Mesenchymal stem cell (in vitro differentiated cells and primary cell): ENCODE data around the gene MYBPC2.

ENCODE experiments used
- DNase-seq: peaks from one replicate; pipeline ENCODE4 v3.0.0-alpha.2; 2013
- H2AFZ ChIP-seq: one replicate; pipeline ENCODE4 v1.6.1; 2013; ENCODE audit warnings: low read depth, mild to moderate bottlenecking, control low read depth, inconsistent platforms, low read length, moderate library complexity
- H2AK5ac ChIP-seq: 2 replicates; pipeline ENCODE4 v1.6.1; 2013; ENCODE audit warnings: low read length, moderate library complexity, mild to moderate bottlenecking, inconsistent platforms; ENCODE audit not compliant: severe bottlenecking
- H2BK120ac ChIP-seq: one replicate; pipeline ENCODE4 v1.6.1; 2013; ENCODE audit warnings: low read depth, mild to moderate bottlenecking, inconsistent platforms, low read length, moderate library complexity
- H2BK12ac ChIP-seq, 2 experiments: one replicate each; pipeline ENCODE4 v1.6.1; 2013; ENCODE audit warnings: inconsistent platforms in 2 of 2, low read length in 2 of 2, mild to moderate bottlenecking in 2 of 2, moderate library complexity in 2 of 2, control low read depth in 1 of 2
- H2BK15ac ChIP-seq: one replicate; pipeline ENCODE4 v1.6.1; 2013; ENCODE audit warnings: mild to moderate bottlenecking, low read depth, inconsistent platforms; ENCODE audit not compliant: poor library complexity, severe bottlenecking
- H2BK5ac ChIP-seq: 2 replicates; pipeline ENCODE4 v1.6.1; 2013; ENCODE audit warnings: low read depth, mild to moderate bottlenecking, low read length, control low read depth, inconsistent platforms; ENCODE audit not compliant: poor library complexity, severe bottlenecking
- H3K14ac ChIP-seq, 2 experiments: one replicate each; pipeline ENCODE4 v1.6.1; 2013; ENCODE audit warnings: inconsistent platforms in 2 of 2, low read length in 2 of 2, control low read depth in 1 of 2, mild to moderate bottlenecking in 1 of 2, moderate library complexity in 1 of 2
- H3K18ac ChIP-seq, 2 experiments: one replicate each; pipeline ENCODE4 v1.6.1; 2013; ENCODE audit warnings: inconsistent platforms in 2 of 2, low read length in 2 of 2, control low read depth in 1 of 2, low read depth in 1 of 2, mild to moderate bottlenecking in 1 of 2
- H3K23ac ChIP-seq, 2 experiments: one replicate each; pipeline ENCODE4 v1.6.1; 2013; ENCODE audit warnings: inconsistent platforms in 2 of 2, low read length in 2 of 2, mild to moderate bottlenecking in 2 of 2, moderate library complexity in 2 of 2, control low read depth in 1 of 2
- H3K27ac ChIP-seq: 2 replicates; pipeline ENCODE4 v1.5.1; 2013; ENCODE audit warnings: mild to moderate bottlenecking, moderate library complexity, low read length, control low read depth, inconsistent platforms; ENCODE audit not compliant: poor library complexity, severe bottlenecking
- H3K27me3 ChIP-seq, 2 experiments: 2 replicates each; pipeline versions ENCODE4 v1.6.1 to v1.7.0; 2013; ENCODE audit warnings: low read length in 2 of 2, mild to moderate bottlenecking in 2 of 2, moderate library complexity in 2 of 2, control low read depth in 1 of 2, inconsistent platforms in 1 of 2; ENCODE audit not compliant: control insufficient read depth in 1 of 2, insufficient read depth in 1 of 2
- H3K36me3 ChIP-seq, 2 experiments: 2 replicates each; pipeline versions ENCODE4 v1.6.1 to v1.7.0; 2013; ENCODE audit warnings: low read length in 2 of 2, control low read depth in 1 of 2, inconsistent platforms in 1 of 2, low read depth in 1 of 2, mild to moderate bottlenecking in 1 of 2; ENCODE audit not compliant: insufficient read depth in 2 of 2, control insufficient read depth in 1 of 2
- H3K4ac ChIP-seq, 2 experiments: one replicate each; pipeline ENCODE4 v1.6.1; 2013; ENCODE audit warnings: inconsistent platforms in 2 of 2, low read length in 2 of 2, mild to moderate bottlenecking in 2 of 2, moderate library complexity in 2 of 2, control low read depth in 1 of 2, low read depth in 1 of 2
- H3K4me1 ChIP-seq: 2 replicates; pipeline ENCODE4 v1.6.1; 2013; ENCODE audit warnings: low read depth, low read length, control low read depth; ENCODE audit not compliant: control insufficient read depth, insufficient read depth
- H3K4me2 ChIP-seq: 2 replicates; pipeline ENCODE4 v1.6.1; 2013; ENCODE audit warnings: low read length, mild to moderate bottlenecking, inconsistent platforms; ENCODE audit not compliant: poor library complexity, severe bottlenecking
- H3K4me3 ChIP-seq, 2 experiments: 2 replicates each; pipeline versions ENCODE4 v1.5.1 to v1.7.0; 2013; ENCODE audit warnings: low read length in 2 of 2, mild to moderate bottlenecking in 2 of 2, control low read depth in 1 of 2, low read depth in 1 of 2; ENCODE audit not compliant: insufficient read depth in 1 of 2
- H3K79me1 ChIP-seq: replicated peaks from 2 replicates; pipeline ENCODE4 v1.6.1; 2013; ENCODE audit warnings: mild to moderate bottlenecking, control low read depth, low read length, inconsistent platforms; ENCODE audit not compliant: poor library complexity, severe bottlenecking
- H3K9ac ChIP-seq: 2 replicates; pipeline ENCODE4 v1.7.0; 2013; ENCODE audit warnings: mild to moderate bottlenecking, low read length, moderate library complexity
- H3K9me3 ChIP-seq: 2 replicates; pipeline ENCODE4 v1.7.0; 2013; ENCODE audit warnings: mild to moderate bottlenecking, low read length; ENCODE audit not compliant: control insufficient read depth
- H4K8ac ChIP-seq: one replicate; pipeline ENCODE4 v1.6.1; 2013; ENCODE audit warnings: inconsistent platforms, mild to moderate bottlenecking, low read length, moderate library complexity
- H4K91ac ChIP-seq: one replicate; pipeline ENCODE4 v1.6.1; 2013; ENCODE audit warnings: mild to moderate bottlenecking, low read length, inconsistent platforms
- WGBS: methylation state at CpG from one replicate; pipeline ENCODE4 v1.1.7; 2013; ENCODE audit warnings: mixed read lengths; 5-methylcytosine and 5-hydroxymethylcytosine counted together

The MYBPC2 gene

GRCh38 chr19:50415661-50416033, 17.0 kb upstream of the MYBPC2 start:
- H3K4me1 ChIP-seq = peaks cover 13% of the 10 kb centered on the region
- H3K14ac ChIP-seq = no peak overlapping the region
- no peak for DNase-seq
- no peak overlapping the region for H3K18ac ChIP-seq
- H3K9ac ChIP-seq = no peak overlapping the region
- no peak overlapping the region for H2AFZ ChIP-seq
- no peak overlapping the region for H4K91ac ChIP-seq
- H3K4me2 ChIP-seq = no peak overlapping the region
- no peak overlapping the region for H4K8ac ChIP-seq
- no peaks in the 10 kb centered on the region for H3K9me3 ChIP-seq
- no peak overlapping the region for H2BK5ac ChIP-seq
- no peak overlapping the region for H3K4me3 ChIP-seq
- peaks cover 0 to 39% of the 10 kb centered on the region in 2 experiments for H3K36me3 ChIP-seq
- WGBS = 96% methylated on average over 19 of the region's 22 CpGs
- H3K79me1 ChIP-seq = no peaks in the 10 kb centered on the region
- H2BK15ac ChIP-seq = no peak overlapping the region
- no peak overlapping the region for H3K27ac ChIP-seq
- H3K27me3 ChIP-seq = peaks cover 23 to 28% of the 10 kb centered on the region in 2 experiments
- no peak overlapping the region for H3K23ac ChIP-seq
- no peak overlapping the region for H2AK5ac ChIP-seq
- H2BK12ac ChIP-seq = no peak overlapping the region
- H3K4ac ChIP-seq = no peak overlapping the region
- H2BK120ac ChIP-seq = no peak overlapping the region

GRCh38 chr19:50416034-50416977, 16.4 kb upstream of the MYBPC2 start:
- no peak overlapping the region for H2AK5ac ChIP-seq
- peaks cover 13% of the 10 kb centered on the region for H3K4me1 ChIP-seq
- H3K36me3 ChIP-seq = peaks cover 0 to 36% of the 10 kb centered on the region in 2 experiments
- no peak overlapping the region for H3K9ac ChIP-seq
- no peak overlapping the region for H3K4me3 ChIP-seq
- H3K23ac ChIP-seq = no peak overlapping the region
- no peak overlapping the region for H2AFZ ChIP-seq
- no peak overlapping the region for H4K91ac ChIP-seq
- no peak overlapping the region for H3K4ac ChIP-seq
- H2BK15ac ChIP-seq = no peak overlapping the region
- H3K9me3 ChIP-seq = peaks cover 2% of the 10 kb centered on the region
- H3K4me2 ChIP-seq = no peak overlapping the region
- H3K27ac ChIP-seq = no peak overlapping the region
- H2BK12ac ChIP-seq = no peak overlapping the region
- H3K27me3 ChIP-seq = peaks cover 23 to 28% of the 10 kb centered on the region in 2 experiments
- H3K18ac ChIP-seq = no peak overlapping the region
- no peak overlapping the region for H2BK5ac ChIP-seq
- H2BK120ac ChIP-seq = no peak overlapping the region
- no peak overlapping the region for H3K14ac ChIP-seq
- H3K79me1 ChIP-seq = no peaks in the 10 kb centered on the region
- WGBS = 91% methylated on average over 34 of the region's 35 CpGs
- no peak for DNase-seq
- no peak overlapping the region for H4K8ac ChIP-seq

GRCh38 chr19:50417111-50418081, 15.3 kb upstream of the MYBPC2 start:
- H3K9me3 ChIP-seq = peaks cover 2% of the 10 kb centered on the region
- H3K9ac ChIP-seq = no peak overlapping the region
- H2AFZ ChIP-seq = no peak overlapping the region
- no peak overlapping the region for H4K91ac ChIP-seq
- no peaks in the 10 kb centered on the region for H3K79me1 ChIP-seq
- no peak overlapping the region for H2BK15ac ChIP-seq
- H3K27me3 ChIP-seq = peaks cover 23 to 33% of the 10 kb centered on the region in 2 experiments
- H2AK5ac ChIP-seq = no peak overlapping the region
- H3K27ac ChIP-seq = no peak overlapping the region
- no peak overlapping the region for H3K14ac ChIP-seq
- H3K4me2 ChIP-seq = no peak overlapping the region
- no peak overlapping the region for H3K4me3 ChIP-seq
- no peak overlapping the region for H2BK5ac ChIP-seq
- peaks cover 0 to 36% of the 10 kb centered on the region in 2 experiments for H3K36me3 ChIP-seq
- H2BK120ac ChIP-seq = no peak overlapping the region
- 87% methylated on average over 36 of the region's 42 CpGs for WGBS
- H3K23ac ChIP-seq = no peak overlapping the region
- H2BK12ac ChIP-seq = no peak overlapping the region
- H3K4me1 ChIP-seq = peaks cover 13% of the 10 kb centered on the region
- no peak for DNase-seq
- H4K8ac ChIP-seq = no peak overlapping the region
- no peak overlapping the region for H3K18ac ChIP-seq
- no peak overlapping the region for H3K4ac ChIP-seq
